ENCODE data around the gene MAPKAP1. TPM values are rescaled to one million over a fixed set of nuclear protein-coding genes. Genes with fewer than 3 reads are reported as not detected.

MAPKAP1 gene
- total and polyA plus RNA-seq, 8 donors, result 49.5 to 89.5 (median 56.2) TPM

- TF ChIP-seq CTCF (IDR thresholded peaks at IDR 0.05), result no peak
- H3K4me1 ChIP-seq, result no peaks in the 10 kb centered on the region
- intact Hi-C loops (cut with DNase I), result no loop called here
- H3K9me3 ChIP-seq, result no peaks in the 10 kb centered on the region
- no peaks in the 10 kb centered on the region for H3K36me3 ChIP-seq
- ATAC-seq (peak; percentile 47), DNase-seq (peak in 1 of 4 donors; percentile 23)
- H3K27ac ChIP-seq, result no peak overlapping the region
- no peak overlapping the region for H3K4me3 ChIP-seq
- H3K27me3 ChIP-seq, result no peaks in the 10 kb centered on the region
Measured at GRCh38 chr9:125732562-125732961, 25.6 kb upstream of the MAPKAP1 start.

GRCh38 chr9:125730168-125730567, 23.2 kb upstream of the MAPKAP1 start:
- no peak overlapping the region for H3K4me3 ChIP-seq
- ATAC-seq, result no peak
- no peaks in the 10 kb centered on the region for H3K4me1 ChIP-seq
- DNase-seq, result no peak
- H3K27ac ChIP-seq, result no peak overlapping the region
- no peak for TF ChIP-seq CTCF (IDR thresholded peaks at IDR 0.05)
- intact Hi-C loops (cut with DNase I), result no loop called here
- no peaks in the 10 kb centered on the region for H3K27me3 ChIP-seq
- H3K36me3 ChIP-seq, result no peaks in the 10 kb centered on the region
- no peaks in the 10 kb centered on the region for H3K9me3 ChIP-seq

GRCh38 chr9:125726456-125727132, 19.6 kb upstream of the MAPKAP1 start:
- no peak overlapping the region for H3K27ac ChIP-seq
- TF ChIP-seq CTCF (IDR thresholded peaks at IDR 0.05), result no peak
- no peak overlapping the region for H3K4me3 ChIP-seq
- H3K9me3 ChIP-seq, result no peaks in the 10 kb centered on the region
- no peak for DNase-seq
- no peaks in the 10 kb centered on the region for H3K36me3 ChIP-seq
- no peaks in the 10 kb centered on the region for H3K4me1 ChIP-seq
- ATAC-seq, result no peak
- no peaks in the 10 kb centered on the region for H3K27me3 ChIP-seq
- intact Hi-C loops (cut with DNase I), result no loop called here

- DNase-seq (no peak), ATAC-seq (no peak)
- no peaks in the 10 kb centered on the region for H3K27me3 ChIP-seq
- peaks cover 5 to 24% of the 10 kb centered on the region in 2 donors for H3K4me1 ChIP-seq
- intact Hi-C loops (cut with DNase I), result no loop called here
- H3K9me3 ChIP-seq, result no peaks in the 10 kb centered on the region
- H3K4me3 ChIP-seq, result peak overlapping the region; percentile 92 to 100
- H3K27ac ChIP-seq, result peak overlapping the region in 1 of 2 donors; percentile 88
- no peaks in the 10 kb centered on the region for H3K36me3 ChIP-seq
- no peak for TF ChIP-seq CTCF (IDR thresholded peaks at IDR 0.05)
Measured at GRCh38 chr9:125707472-125707804, 430 bp upstream of the MAPKAP1 start.

GRCh38 chr9:125705893-125706292, 1.1 kb downstream of the MAPKAP1 start:
- intact Hi-C loops (cut with DNase I), result no loop called here
- no peak for DNase-seq

More at GRCh38 chr9:125705893-125706292, 1.1 kb downstream of the MAPKAP1 start:
- no peak for ATAC-seq
- H3K36me3 ChIP-seq, result no peaks in the 10 kb centered on the region
- no peaks in the 10 kb centered on the region for H3K9me3 ChIP-seq
- no peak overlapping the region for H3K27ac ChIP-seq
- H3K27me3 ChIP-seq, result no peaks in the 10 kb centered on the region
- peaks cover 5 to 24% of the 10 kb centered on the region in 2 donors for H3K4me1 ChIP-seq
- peak overlapping the region in 1 of 2 donors; percentile 92 for H3K4me3 ChIP-seq
- no peak for TF ChIP-seq CTCF (IDR thresholded peaks at IDR 0.05)
